Astrocyte (in vitro differentiated cells and primary cell): ENCODE data around the gene SH3RF2.

Source experiments
- CTCF ChIP-seq: IDR thresholded peaks from 2 replicates; pipeline ENCODE4 v1.5.1; 2011; ENCODE audit warnings: low read depth, mild to moderate bottlenecking, inconsistent platforms, low read length, moderate library complexity; ENCODE audit not compliant: insufficient read depth
- EZH2 ChIP-seq: IDR thresholded peaks from 2 replicates; pipeline ENCODE4 v1.6.1; 2012; ENCODE audit warnings: mild to moderate bottlenecking, low read length, inconsistent platforms; ENCODE audit not compliant: insufficient read depth

GRCh38 chr5:145911164-145911563, 25.2 kb upstream of the SH3RF2 start:
- TF ChIP-seq CTCF (no peak), EZH2 (no peak)
